Myocyte (in vitro differentiated cells): Measurements from ENCODE around the gene TPRX2. TPM values are rescaled to one million over a fixed set of nuclear protein-coding genes. Genes with fewer than 3 reads are reported as not detected.
"Not testable (repeated sequence)": the region's sequence is repeated elsewhere in the genome, so short reads cannot be mapped to it uniquely, and the experiment has no call there.

Source experiments
- DNase-seq: peaks from one replicate; pipeline ENCODE4 v3.0.0-alpha.2; 2012; ENCODE audit warnings: low read depth
- total RNA-seq: library from RNA; depleted of rRNA; stranded (reverse); fragments of >200 nt; gene quantifications from 2 replicates; pipeline ENCODE4 v1.2.3, GENCODE V29; 2014

Gene TPRX2
- total RNA-seq, 1 donor from 2014 or later, result not detected

DNA sequence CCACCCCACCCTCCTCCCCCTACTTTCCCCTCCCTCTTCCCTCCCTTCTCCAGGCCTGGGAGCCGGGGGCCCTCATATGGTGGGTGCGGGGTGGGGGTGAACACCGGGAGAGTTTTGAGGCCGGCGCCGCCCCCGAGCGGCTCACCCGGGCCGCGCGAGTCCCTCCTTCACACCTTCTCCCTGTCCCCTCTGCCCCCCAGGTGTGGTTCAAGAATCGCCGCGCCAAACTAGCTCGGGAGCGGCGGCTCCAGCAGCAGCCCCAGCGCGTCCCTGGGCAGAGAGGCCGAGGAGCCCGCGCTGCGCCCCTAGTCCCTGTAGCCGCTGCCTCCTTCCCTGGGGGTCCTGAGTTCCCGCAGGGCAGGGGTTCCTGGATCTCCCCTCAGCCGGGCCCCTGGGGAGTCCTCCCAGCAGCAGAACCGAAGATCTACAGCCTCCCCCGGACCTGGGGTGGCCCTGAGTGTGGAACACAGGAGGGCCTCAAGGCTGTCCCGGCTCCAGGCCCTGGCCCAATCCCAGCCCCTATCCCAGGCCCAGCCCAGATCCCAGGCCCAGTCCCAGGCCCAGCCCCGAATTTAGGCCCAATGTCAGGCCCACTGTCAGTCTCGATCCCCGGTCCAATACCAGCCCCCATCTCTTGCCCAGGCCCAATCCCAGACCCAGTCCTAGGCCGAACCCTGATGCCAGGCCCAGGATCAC is 1.7 kb downstream of the TPRX2 start:
- no peak for DNase-seq

DNA sequence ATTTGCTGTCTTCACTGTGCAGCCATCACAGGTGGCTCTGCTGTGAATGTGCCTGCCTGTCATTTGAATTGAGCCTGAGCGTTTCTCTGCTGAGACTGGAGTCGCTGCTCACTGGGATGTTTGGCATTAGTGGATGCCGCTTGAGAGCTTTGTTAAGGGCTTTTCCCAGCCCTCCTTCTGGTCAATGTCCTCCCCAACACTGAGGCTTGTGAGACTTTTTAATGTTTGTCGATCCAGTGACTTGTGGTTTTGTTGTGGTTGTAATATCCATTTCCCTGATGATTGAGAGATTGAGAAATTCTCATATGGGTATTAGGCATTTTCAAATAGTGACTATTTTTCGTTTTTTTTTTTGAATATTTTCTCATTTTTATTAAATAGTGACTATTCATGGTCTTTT is 2.6 kb downstream of the TPRX2 start:
- no peak for DNase-seq

DNA sequence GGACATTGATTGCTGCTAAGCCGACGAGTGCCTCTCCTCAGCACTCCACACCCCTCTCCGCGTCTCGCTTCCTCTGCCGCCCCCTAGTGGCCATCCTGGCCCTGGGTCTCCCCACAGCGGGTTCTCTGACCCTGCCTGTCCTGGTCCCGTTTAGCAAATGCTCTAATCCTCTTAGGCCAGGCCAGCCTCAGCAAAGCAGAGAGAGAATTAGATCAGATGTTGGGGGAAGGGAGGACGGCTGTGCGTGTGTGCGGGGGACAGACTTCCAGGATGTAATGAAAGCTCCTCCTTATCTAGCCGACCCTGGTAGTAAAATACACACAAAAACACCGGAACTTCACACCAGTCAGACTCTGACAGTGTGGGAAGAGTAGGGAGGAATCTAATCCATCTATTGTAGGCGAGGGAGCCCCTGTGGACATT is 4.5 kb downstream of the TPRX2 start:
- DNase-seq, result peak; percentile 86

DNA sequence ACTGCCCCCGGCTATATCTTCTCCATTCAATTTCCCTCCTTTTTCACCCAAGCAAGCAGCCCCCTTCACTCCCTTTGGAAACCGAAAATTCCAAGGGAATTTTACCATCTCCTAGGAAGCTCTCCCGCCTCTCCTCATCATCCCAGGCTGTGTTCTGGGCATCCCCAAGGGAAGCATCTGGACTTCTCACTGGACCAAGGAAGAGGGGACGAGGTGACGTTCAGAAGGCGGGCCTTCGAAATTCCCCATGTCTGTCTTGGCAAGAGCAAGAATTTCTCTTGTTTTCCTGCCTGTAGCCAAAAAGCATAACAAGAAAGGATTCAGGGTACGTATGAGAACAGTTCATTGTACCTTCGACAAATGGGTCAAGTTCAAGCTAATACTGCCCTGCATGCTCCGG is 6.1 kb downstream of the TPRX2 start:
- no peak for DNase-seq

DNA sequence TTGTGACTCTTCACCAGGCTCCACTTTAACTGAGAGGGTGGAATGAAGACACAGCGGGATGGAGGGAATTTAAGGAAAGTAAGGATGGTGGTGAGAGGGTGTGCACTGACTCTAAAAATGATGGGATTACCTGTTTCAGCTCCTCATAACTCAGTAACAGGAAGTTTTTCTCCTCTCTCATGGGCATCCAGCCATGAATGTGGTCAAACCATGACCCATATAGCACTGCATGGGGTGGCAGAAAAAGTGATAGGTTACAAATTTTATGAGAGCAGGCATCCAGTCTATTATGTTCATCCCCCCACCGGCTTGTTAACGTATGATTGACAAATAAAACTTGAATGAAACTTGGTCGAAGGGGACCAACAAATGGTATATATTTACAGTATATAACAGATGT is 19.9 kb downstream of the TPRX2 start:
- no peak for DNase-seq

DNA sequence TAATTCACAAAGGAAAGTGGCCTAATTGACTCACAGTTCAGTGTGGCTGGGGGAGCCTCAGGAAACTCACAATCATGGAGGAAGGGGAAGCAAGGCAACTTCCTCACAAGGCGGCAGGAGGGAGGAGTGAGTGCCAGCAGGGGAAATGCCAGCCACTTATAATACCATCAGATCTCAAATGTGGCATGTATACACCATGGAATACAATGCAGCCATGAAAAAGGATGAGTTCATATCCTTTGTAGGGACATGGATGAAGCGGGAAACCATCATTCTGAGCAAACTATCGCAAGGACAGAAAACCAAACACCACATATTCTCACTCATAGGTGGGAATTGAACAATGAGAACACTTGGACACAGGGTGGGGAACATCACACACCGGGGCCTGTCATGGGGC is 20.4 kb downstream of the TPRX2 start:
- not testable (repeated sequence) for DNase-seq

DNA sequence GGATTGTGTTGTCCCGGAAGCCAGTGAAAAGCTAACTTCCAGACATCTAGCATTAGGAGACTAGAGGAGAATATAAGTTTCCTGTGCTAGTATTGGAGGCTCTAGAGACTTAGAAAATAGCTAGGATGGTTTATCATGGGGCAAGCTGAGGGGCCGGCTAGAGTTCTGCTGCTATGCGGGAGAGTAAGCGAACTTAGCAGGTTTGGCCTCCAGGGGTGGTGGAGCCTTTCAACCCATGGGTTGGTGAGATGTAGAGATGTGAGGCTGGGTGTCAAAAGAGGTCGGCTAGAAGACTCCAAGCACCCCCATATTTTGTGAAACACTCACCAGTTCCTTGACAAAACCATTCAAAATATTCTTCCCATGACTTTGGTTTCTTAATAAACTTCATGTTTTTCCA is 22.7 kb downstream of the TPRX2 start:
- no peak for DNase-seq

DNA sequence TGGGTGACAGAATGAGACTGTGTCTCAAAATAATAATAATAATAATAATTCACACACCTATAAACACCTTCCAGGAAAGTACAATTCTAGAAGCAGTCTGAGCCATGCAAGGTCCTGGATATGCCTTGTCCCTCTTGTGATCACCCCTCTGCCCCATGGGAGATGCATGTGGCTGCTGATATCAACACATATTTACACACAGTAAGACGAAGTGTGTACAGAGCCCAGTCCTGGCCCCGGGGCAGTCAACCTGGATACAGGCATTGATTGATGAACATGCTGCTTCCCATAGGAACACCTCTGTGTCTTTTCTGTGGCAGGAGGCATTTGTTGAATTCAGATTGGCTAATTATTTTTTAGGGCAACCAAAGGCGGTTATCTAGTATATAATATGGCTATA is 23.9 kb downstream of the TPRX2 start:
- DNase-seq, result no peak

DNA sequence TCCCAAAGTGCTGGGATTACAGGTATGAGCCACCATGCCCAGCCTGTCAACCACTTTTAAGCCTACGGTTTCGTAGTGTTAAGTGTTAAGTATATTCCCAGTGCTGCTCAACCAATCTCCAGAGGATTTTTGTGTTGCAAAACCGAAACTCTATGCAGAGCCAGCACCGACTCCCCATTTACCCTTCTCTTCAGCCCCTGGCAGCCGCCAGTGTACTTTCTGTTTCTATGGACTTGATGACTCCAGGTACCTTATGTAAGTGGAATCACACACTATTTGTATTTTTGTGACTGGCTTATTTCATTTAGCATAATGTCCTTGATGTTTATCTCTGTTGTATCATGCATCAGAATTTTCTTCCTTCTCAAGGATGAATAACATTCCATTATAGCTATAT is 26.0 kb downstream of the TPRX2 start:
- no peak for DNase-seq

DNA sequence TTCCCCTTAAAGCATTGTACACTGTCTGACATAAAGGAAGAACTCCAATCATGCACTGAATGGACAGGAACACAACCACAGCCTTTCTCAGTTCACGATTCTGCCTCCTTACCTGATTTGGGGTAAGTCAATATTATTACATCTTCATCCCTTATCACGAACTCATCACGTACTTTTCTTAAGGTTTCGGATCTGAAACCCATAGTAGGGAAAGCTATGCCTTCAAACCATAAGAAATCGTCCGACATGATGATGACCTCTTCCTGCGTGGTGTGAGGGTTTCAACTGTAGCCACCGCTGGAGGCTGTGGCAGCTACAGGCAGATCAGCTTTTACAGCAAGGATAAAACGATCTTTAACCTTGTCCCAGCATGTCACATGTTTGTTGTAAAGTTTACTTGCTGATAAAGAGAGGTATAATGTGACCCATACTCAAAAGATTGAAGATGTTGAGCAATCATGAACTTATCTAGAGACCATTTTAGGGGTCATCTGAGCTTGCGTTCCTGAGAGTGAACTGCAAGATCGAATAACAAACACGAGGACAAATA is 27.1 kb downstream of the TPRX2 start, which contains the start of gene SULT2A1:
SULT2A1 (minus strand) TSS at position 306 of the 550 bp plus-strand sequence; CDS start at position 248, 58 bp downstream.
- no peak for DNase-seq

DNA sequence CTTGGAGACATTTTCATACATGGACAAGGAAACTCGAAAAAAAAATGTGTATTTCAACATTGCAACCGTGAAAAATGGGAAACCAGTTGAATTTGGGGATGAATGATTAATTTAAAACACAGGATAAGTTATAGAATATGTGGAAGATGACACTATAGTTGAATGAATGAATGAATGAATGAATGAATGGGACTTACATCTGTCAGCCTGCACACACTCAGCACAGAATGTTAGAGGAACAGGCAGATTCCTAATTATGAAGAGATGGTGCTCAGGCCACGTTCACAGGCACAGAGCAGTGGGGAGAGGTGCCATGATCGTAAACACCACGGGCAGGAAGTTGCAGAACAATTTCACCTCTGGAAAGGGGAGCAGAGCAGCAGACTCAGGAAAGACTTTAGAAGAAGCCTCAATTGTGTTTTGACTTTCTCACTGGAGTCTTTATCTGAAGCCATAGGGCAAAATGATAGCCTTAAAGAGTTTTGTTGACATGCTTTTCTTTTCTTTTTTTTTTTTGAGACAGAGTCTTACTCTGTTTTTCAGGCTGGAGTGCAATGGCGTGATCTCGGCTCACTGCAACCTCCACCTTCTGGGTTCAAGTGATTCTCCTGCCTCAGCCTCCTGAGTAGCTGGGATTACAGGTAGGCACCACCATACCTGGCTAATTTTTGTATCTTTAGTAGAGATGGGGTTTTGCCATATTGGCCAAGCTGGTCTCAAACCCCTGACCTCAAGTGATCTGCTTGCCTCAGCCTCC is 32.0 kb downstream of the TPRX2 start:
- DNase-seq, result no peak

DNA sequence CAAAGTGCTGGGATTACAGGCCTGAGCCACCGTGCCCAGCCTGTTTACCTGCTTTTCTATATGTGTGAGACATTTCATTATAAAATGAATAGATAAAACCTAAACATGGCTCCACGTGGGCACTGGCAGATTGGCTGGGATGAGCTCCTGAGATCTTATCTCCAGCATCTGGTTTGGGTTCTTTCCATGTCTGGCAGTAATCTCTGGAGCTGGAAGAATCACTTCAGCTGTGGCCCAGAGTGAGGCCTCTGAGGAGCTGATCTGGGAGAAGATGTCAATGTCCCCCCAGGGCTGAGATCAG is 32.5 kb downstream of the TPRX2 start:
- no peak for DNase-seq

DNA sequence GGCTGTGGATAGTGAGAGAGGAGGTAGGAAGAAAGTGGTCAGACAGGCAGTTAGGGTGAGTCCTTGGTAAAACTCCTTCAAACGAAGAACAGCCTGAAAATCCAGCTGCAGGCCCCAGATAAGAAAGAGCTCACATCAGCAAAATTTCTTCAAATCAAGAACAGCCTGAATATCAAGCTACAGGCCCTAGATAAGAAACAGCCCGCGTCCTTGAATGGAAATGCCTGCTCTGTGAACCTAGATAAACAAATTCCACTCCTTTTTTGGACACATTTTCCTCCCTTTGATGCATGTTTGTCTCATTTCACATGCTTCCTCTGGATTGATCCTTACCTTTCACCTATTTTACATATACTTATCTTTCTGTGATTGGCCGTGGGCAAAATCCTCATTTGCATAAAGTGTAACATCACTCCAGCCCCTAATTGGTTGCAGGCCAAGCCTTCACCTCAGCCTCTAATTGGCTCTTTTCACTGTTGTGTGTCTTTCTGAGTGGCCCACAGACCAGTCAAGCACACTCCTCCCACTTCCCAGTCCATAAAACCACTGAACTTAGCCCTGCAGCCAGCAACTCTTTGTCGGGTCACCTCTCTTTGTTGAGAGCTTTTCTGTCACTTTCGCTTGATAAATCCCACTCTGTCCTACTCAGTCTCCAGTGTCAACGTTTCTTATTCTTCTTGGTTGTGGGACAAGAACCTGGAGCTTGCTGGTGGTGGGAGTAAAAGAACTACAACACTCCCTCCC is 33.1 kb downstream of the TPRX2 start:
- no peak for DNase-seq

DNA sequence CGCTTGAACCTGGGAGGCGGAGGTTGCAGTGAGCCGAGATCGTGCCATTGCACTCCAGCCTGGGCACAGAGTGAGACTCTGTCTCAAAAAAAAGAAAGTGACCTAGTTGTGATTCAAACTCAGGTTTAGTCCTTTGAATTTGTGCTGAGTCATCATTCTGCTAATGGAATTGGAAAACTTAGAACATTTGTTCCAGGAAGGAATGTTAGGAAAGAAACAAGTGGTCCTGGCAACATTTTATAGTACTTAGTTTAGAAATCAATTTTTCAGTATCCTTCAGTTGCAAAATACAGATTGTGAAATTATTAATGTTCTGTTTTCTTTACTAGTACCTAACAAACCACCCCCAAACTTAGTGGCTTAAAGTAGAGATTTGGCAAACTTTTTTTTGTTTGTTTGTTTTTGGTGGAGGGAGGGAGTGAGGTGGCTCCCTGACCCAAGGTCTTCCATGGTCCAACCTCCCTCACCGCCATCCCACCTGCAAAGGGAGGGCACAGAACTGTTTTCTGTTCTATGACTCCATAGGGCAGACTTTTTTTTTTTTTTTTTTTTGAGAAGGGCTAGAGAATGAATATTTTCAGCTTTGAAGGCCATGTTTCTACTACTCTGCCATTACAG is 36.2 kb downstream of the TPRX2 start:
- DNase-seq, result no peak

DNA sequence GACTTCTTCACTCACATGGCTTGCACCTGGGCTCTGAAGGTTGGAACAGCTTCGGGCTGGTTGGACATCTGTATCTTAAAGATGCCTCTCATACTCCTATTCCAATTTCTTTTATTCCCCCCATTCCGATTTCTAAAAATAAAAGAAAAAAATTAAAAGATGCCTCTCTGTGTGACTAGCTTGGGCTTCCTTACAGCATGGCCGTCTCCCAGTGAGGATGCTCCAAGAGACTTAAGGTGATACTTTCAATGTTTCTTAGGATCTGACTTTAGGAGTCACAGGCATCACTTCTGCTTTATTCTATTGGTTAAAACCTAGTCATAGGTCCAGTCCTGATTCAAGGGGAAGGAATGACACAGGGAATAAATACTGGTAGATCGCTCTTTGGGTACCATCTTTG is 37.0 kb downstream of the TPRX2 start:
- no peak for DNase-seq

DNA sequence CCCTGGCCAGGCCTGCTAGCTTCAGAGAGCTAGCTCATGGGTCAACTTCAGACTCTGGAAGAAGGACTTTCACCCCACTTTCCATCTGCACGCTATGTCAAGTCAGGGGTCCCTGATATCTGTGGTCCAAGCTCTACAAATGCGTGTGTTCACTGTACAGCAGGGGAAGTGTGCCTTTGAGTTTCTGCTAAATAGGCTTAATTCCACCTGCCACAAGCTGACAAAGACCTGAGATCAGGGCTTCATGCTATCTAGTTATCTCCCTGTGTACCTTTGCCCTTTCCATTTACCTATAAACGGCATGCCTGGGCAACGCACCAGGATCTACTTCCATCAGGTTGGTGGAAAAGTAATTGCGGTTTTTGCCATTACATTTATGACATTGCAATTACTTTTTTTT is 37.7 kb downstream of the TPRX2 start:
- DNase-seq, result no peak

DNA sequence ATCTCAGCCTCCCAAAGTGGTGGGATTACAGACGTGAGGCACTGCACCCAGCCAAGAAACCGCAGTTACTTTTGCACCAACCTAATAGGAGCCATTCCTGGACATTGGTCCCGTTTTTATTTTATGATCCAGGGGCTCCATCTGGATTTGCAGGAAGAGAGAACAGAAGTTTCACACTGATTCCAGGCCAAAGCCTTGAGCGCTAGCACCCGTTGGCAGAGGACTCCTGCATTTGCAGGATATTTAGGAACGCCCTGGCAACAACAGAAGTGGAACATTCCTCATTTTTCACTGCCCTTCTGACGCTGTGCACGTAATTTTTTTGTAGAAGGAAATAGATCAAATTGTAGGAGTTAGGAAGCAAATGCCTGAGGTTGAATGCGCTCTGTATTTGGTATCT is 38.8 kb downstream of the TPRX2 start:
- no peak for DNase-seq

DNA sequence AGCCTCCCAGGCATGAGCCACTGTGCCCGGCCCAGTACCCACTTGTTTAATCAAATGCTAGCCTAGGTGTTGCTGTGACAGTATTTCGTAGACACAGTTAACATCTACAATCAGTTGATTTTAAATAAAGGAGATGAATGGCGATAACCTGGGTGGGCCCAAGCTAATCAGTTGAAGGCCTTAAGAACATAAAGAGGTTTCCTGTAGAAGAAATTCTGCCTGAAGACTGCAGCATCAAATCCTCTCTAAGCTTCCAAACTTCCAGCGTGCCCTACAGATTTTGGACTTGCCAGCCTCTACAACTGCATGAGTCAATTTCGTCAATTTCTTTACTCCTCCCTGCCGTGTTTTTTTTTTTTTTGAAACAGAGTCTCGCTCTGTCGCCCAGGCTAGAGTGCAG is 40.3 kb downstream of the TPRX2 start:
- no peak for DNase-seq

DNA sequence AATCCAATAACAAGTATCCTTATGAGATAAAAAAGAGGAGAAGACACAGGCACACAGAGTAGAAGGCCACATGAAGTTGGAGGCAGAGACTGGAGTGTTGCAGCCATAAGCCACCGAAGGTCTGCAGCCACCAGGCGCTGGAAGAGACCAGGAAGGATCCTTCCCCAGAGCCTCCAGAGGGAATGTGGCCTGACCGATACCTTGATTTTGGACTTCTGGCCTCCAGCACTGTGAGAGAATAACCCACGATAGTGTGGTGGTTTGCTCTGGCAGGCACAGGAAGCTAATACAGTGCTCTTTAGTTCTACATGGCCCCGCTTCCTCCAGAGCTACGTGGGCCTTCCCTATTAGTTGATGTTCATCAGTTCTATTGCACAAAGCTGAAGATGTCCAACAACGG is 42.3 kb downstream of the TPRX2 start:
- no peak for DNase-seq

DNA sequence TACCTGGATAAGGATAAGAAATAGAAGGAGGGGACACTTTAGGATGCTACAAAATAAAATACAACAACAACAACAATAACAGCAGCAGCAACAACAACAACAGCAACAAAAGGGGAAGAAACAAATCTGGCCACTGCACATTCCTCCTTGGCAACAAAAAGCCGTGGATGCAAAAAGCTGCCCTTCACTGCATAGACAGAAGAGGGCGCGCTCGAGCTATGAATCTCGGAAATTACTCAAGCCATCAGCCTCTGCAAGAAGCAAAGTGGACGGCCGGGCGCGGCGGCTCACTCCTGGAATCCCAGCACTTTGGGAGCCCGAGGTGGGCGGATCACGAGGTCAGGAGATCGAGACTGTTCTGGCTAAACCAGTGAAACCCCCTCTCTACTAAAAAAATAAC is 50.3 kb downstream of the TPRX2 start:
- not testable (repeated sequence) for DNase-seq

DNA sequence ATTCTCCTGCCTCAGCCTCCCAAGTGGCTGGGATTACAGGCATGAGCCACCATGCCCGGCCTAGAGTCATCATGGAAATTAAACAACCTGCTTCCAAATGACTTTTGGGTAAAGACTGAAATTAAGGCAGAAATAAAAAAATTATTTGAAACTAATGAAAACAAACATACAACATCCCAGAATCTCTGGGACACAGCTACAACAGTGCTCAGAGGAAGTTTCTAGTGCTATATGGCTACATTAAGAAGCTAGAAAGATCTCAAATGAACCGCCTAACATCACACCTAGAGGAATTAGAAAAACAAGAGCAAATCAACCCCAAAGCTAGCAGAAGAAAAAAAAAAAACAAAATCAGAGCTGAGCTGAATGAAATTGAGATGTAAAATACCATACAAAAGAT is 51.2 kb downstream of the TPRX2 start:
- DNase-seq, result not testable (repeated sequence)
